RWPE2 (cell line): Measurements from ENCODE around the gene ECSIT.
A peak's percentile ranks its signal among the peaks of the same experiment; 100 is the strongest.

Experiments
- ATAC-seq: fragments of 200-7000 bp; cut with Tn5 transposase; 3 replicates; pipeline ENCODE4 v1.9.1; 2021; ENCODE audit warnings: low read depth
- DNase-seq: peaks from one replicate; pipeline ENCODE4 v3.0.0-alpha.2; 2020; ENCODE audit warnings: low spot score
- H3K27ac ChIP-seq: fragments of 450-650 bp; 2 replicates; pipeline ENCODE4 v1.5.1; 2017; ENCODE audit warnings: mild to moderate bottlenecking; ENCODE audit not compliant: poor library complexity, severe bottlenecking
- H3K27me3 ChIP-seq: fragments of 250-450 bp; sonication (Bioruptor Pico); 2 replicates; pipeline ENCODE4 v1.5.1; 2021; ENCODE audit warnings: mild to moderate bottlenecking, moderate library complexity; ENCODE audit not compliant: insufficient read depth, poor library complexity, severe bottlenecking
- H3K36me3 ChIP-seq: fragments of 250-450 bp; sonication (Bioruptor Pico); 2 replicates; pipeline ENCODE4 v1.5.1; 2020; ENCODE audit warnings: low read depth, mild to moderate bottlenecking, moderate library complexity
- H3K4me1 ChIP-seq: fragments of 250-450 bp; sonication (Bioruptor Pico); 2 replicates; pipeline ENCODE4 v1.5.1; 2021; ENCODE audit warnings: mild to moderate bottlenecking, moderate library complexity; ENCODE audit not compliant: insufficient read depth, poor library complexity, severe bottlenecking
- H3K4me3 ChIP-seq: fragments of 250-450 bp; sonication (Bioruptor Pico); 2 replicates; pipeline ENCODE4 v1.5.1; 2021; ENCODE audit warnings: mild to moderate bottlenecking, moderate library complexity; ENCODE audit not compliant: severe bottlenecking
- H3K9me3 ChIP-seq: fragments of 250-450 bp; sonication (Bioruptor Pico); 2 replicates; pipeline ENCODE4 v1.5.1; 2021; ENCODE audit warnings: mild to moderate bottlenecking, moderate library complexity; ENCODE audit not compliant: severe bottlenecking
- CTCF ChIP-seq: fragments of 450-650 bp; IDR thresholded peaks from one replicate; pipeline ENCODE4 v1.5.1; 2017; ENCODE audit warnings: mild to moderate bottlenecking, moderate library complexity; ENCODE audit not compliant: poor library complexity, severe bottlenecking

The ECSIT gene

GRCh38 chr19:11538232-11539036 is 9.5 kb upstream of the ECSIT start, which contains the start of gene CNN1:
Gene CNN1, plus strand, starts transcription at chr19:11538851. Its CDS starts 77 bp downstream, at chr19:11538928.
- H3K4me3 ChIP-seq: no peak within 1 kb of the TSS
- H3K4me1 ChIP-seq: no peaks in the 10 kb centered on the region
- ATAC-seq: no peak
- no peak for DNase-seq
- TF ChIP-seq CTCF: no peak
- H3K27me3 ChIP-seq: no peaks in the 10 kb centered on the region
- no peaks in the 10 kb centered on the region for H3K9me3 ChIP-seq
- H3K36me3 ChIP-seq: no peaks in the 10 kb centered on the region
- H3K27ac ChIP-seq: no peak within 1 kb of the TSS

GRCh38 chr19:11535792-11536595 is 7.1 kb upstream of the ECSIT start:
- peak; percentile 48; the same call in 2 of the 3 replicates for ATAC-seq
- H3K4me1 ChIP-seq: peaks cover 14% of the 10 kb centered on the region
- H3K27me3 ChIP-seq: no peaks in the 10 kb centered on the region
- H3K9me3 ChIP-seq: no peaks in the 10 kb centered on the region
- H3K27ac ChIP-seq: no peak overlapping the region
- no peak overlapping the region for H3K4me3 ChIP-seq
- peak; percentile 95 for TF ChIP-seq CTCF
- DNase-seq: no peak
- no peaks in the 10 kb centered on the region for H3K36me3 ChIP-seq

- H3K27ac ChIP-seq: no peak overlapping the region
- H3K36me3 ChIP-seq: no peaks in the 10 kb centered on the region
- H3K27me3 ChIP-seq: no peaks in the 10 kb centered on the region
- H3K4me3 ChIP-seq: no peak overlapping the region
- DNase-seq (no peak), ATAC-seq (no peak)
- H3K4me1 ChIP-seq: peaks cover 14% of the 10 kb centered on the region
- no peaks in the 10 kb centered on the region for H3K9me3 ChIP-seq
- no peak for TF ChIP-seq CTCF
These were observed 6.0 kb upstream of the ECSIT start for GRCh38 chr19:11534948-11535347.

GRCh38 chr19:11534538-11534937 is 5.6 kb upstream of the ECSIT start:
- DNase-seq: no peak
- TF ChIP-seq CTCF: no peak
- H3K4me3 ChIP-seq: no peak overlapping the region
- H3K9me3 ChIP-seq: no peaks in the 10 kb centered on the region
- ATAC-seq: no peak
- H3K36me3 ChIP-seq: no peaks in the 10 kb centered on the region
- peaks cover 14% of the 10 kb centered on the region for H3K4me1 ChIP-seq
- no peaks in the 10 kb centered on the region for H3K27me3 ChIP-seq
- H3K27ac ChIP-seq: no peak overlapping the region

GRCh38 chr19:11530432-11530831 is 1.5 kb upstream of the ECSIT start:
- Histone ChIP-seq H3K27me3 (no peaks in the 10 kb centered on the region), H3K4me3 (no peak overlapping the region), H3K9me3 (no peaks in the 10 kb centered on the region), H3K27ac (no peak overlapping the region), H3K4me1 (peaks cover 14% of the 10 kb centered on the region), H3K36me3 (no peaks in the 10 kb centered on the region)
- DNase-seq (no peak), ATAC-seq (no peak)
- peak; percentile 29 for TF ChIP-seq CTCF
